ENCODE measurements around the gene RASGRF2. TPM values are rescaled to one million over a fixed set of nuclear protein-coding genes. Genes with fewer than 3 reads are reported as not detected.
"Not testable (repeated sequence)": the region's sequence is repeated elsewhere in the genome, so short reads cannot be mapped to it uniquely, and the experiment has no call there.

The RASGRF2 gene
- total RNA-seq, 4 donors from 2014 or later: 1.8 to 4.1 (median 2.5) TPM

DNA sequence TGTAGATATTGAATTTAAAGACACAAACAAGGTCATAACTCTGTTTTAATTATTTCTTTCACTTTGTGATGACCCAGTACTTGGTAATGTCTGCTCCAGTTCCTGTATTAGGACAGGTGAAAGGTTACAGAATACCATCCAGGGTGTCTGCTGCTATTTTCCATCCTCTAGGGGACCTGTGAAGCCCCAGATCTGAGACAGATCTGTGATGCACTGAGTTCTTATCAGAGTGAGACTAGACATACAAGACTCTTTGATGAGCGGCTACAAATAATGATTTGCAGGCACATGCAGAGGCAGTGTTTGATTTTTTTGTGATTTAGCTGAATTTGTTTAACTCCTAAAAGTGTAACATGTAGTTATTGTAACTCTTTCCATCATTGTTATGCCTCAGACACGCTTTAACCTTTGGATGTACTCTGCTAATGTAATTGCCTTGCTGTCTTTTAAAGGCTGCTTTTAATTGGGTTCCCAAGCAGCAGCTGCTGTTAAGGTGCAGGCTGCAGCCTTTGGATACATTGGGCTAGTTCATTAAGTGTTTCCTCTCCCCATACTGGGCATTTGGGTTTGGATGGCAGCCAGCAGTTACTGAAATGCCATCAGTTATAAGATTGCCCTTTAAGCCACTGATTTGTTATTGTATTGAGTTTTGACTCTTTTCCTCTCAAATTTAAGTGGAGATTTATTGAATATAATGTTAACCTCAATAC lies 63.3 kb downstream of the RASGRF2 start:
- DNase-seq (ENCODE audit: low spot score in 2 of 2): no peak
- TF ChIP-seq, protein P1, sequence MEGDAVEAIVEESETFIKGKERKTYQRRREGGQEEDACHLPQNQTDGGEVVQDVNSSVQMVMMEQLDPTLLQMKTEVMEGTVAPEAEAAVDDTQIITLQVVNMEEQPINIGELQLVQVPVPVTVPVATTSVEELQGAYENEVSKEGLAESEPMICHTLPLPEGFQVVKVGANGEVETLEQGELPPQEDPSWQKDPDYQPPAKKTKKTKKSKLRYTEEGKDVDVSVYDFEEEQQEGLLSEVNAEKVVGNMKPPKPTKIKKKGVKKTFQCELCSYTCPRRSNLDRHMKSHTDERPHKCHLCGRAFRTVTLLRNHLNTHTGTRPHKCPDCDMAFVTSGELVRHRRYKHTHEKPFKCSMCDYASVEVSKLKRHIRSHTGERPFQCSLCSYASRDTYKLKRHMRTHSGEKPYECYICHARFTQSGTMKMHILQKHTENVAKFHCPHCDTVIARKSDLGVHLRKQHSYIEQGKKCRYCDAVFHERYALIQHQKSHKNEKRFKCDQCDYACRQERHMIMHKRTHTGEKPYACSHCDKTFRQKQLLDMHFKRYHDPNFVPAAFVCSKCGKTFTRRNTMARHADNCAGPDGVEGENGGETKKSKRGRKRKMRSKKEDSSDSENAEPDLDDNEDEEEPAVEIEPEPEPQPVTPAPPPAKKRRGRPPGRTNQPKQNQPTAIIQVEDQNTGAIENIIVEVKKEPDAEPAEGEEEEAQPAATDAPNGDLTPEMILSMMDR (IDR thresholded peaks at IDR 0.05): no peak
- Histone ChIP-seq H3K4me1 (no peaks in the 10 kb centered on the region), H3K36me3 (no peaks in the 10 kb centered on the region), H3K27me3 (no peaks in the 10 kb centered on the region), H3K27ac (no peak overlapping the region), H3K4me3 (no peak overlapping the region), H3K9me3 (no peaks in the 10 kb centered on the region)
- 58% methylated on average over 2 of the region's 2 CpGs for WGBS

DNA sequence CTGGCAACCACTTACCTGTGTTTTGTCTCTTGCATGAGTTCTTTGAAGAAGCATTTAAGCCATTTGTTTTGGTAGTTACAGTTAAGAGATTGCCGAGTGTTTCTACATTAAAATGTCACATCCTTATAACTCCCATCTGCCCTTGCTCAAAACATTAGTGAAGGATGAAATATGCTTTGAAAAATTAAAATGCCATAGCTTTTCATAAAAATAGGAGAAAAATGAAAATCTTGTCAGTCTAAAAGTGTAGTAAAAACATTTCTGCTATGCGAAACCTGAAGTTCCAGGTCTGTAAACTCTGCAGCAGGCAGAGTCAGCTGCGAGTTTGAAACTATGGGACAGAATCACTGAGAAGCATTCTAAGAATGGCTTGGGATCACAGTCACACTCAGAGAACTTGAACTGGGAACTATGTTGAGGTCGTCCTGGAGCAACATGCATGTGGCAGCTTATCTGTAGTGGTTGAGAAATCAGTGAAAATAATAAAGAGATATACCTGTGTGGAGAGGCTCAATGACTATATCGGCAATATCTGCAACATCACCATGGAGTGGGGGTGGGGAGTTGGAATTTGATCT lies 67.4 kb downstream of the RASGRF2 start:
- WGBS: 62% methylated on average over 5 of the region's 5 CpGs
- Histone ChIP-seq H3K4me1 (no peaks in the 10 kb centered on the region), H3K27me3 (no peaks in the 10 kb centered on the region), H3K36me3 (no peaks in the 10 kb centered on the region), H3K27ac (no peak overlapping the region), H3K9me3 (peaks cover 5% of the 10 kb centered on the region), H3K4me3 (no peak overlapping the region)
- TF ChIP-seq, protein P1 (IDR thresholded peaks at IDR 0.05): no peak
- no peak for DNase-seq (ENCODE audit: low spot score in 2 of 2)

DNA sequence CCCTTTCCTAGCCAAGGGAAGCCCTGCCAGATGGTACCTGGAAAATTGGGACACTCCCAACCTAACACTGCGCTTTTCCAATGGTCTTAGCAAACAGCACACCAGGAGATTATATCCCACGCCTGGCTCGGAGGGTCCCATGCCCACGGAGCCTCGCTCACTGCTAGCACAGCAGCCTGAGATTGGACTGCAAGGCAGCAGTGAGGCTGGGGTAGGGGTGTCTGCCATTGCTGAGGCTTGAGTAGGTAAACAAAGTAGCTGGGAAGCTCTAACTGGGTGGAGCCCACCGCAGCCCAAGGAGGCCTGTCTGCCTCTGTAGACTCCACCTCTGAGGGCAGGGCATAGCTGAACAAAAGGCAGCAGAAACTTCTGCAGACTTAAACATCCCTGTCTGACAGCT lies 68.7 kb downstream of the RASGRF2 start:
- H3K27ac ChIP-seq; H3K36me3 ChIP-seq; H3K4me1 ChIP-seq; DNase-seq (ENCODE audit: low spot score in 2 of 2); H3K4me3 ChIP-seq; H3K27me3 ChIP-seq; H3K9me3 ChIP-seq: not testable (repeated sequence)
- WGBS: 95% methylated on average over 6 of the region's 6 CpGs

DNA sequence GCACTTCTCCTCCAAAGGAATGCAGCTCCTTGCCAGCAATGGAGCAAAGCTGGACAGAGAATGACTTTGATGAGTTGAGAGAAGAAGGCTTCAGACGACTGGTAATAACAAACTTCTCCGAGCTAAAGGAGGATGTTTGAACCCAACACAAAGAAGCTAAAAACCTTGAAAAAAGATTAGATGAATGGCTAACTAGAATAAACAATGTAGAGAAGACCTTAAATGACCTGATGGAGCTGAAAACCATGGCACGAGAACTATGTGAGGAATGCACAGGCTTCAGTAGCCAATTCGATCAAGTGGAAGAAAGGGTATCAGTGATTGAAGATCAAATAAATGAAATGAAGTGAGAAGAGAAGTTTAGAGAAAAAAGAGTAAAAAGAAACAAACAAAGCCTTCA lies 69.6 kb downstream of the RASGRF2 start:
- 87% methylated on average over 4 of the region's 4 CpGs for WGBS
- H3K4me1 ChIP-seq; DNase-seq (ENCODE audit: low spot score in 2 of 2); H3K4me3 ChIP-seq; H3K27ac ChIP-seq; H3K27me3 ChIP-seq; H3K9me3 ChIP-seq; H3K36me3 ChIP-seq: not testable (repeated sequence)

DNA sequence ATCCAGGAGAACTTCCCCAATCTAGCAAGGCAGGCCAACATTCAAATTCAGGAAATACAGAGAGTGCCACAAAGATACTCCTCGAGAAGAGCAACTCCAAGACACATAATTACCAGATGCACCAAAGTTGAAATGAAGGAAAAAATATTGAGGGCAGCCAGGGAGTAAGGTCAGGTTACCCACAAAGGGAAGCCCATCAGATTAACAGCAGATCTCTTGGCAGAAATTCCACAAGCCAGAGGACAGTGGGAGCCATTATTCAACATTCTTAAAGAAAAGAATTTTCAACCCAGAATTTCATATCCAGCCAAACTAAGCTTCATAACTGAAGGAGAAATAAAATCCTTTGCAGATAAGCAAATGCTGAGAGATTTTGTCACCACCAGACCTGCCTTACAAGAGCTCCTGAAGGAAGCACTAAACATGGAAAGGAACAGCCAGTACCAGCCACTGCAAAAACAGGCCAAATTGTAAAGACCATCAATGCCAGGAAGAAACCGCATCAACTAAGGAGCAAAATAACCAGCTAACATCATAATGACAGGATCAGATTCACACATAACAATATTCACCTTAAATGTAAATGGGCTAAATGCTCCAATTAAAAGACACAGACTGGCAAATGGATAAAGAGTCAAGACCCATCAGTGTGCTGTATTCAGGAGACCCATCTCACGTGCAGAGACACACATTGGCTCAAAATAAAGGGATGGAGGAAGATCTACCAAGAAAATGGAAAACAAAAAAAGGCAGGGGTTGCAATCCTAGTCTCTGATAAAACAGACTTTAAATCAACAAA lies 70.3 kb downstream of the RASGRF2 start:
- not testable (repeated sequence) for H3K9me3 ChIP-seq; H3K27me3 ChIP-seq; H3K36me3 ChIP-seq; DNase-seq (ENCODE audit: low spot score in 2 of 2); H3K27ac ChIP-seq; H3K4me1 ChIP-seq; H3K4me3 ChIP-seq
- WGBS: 90% methylated on average over 3 of the region's 3 CpGs

DNA sequence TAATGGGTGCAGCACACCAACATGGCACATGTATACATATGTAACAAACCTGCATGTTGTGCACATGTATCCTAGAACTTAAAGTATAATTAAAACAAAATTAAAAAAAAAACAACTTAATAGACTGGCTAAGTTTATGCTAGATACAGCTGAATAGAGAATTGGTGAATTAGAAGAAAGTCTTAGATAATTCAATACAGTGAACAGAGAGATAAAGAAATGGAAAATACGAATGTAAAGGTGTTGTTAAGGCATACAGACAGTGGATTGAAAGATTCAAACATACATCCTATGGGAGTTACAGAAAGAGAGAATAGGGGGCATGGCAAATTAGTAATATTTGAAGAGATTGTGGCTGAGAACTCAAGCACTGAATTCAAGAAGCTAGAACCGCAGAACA lies 75.4 kb downstream of the RASGRF2 start:
- WGBS: 95% methylated on average over 2 of the region's 2 CpGs

More for the DNA sequence above, 75.4 kb downstream of the RASGRF2 start:
- no peaks in the 10 kb centered on the region for H3K9me3 ChIP-seq
- TF ChIP-seq, protein P1 (IDR thresholded peaks at IDR 0.05): no peak
- TF ChIP-seq POLR2A (IDR thresholded peaks at IDR 0.05): no peak
- DNase-seq (ENCODE audit: low spot score in 2 of 2): no peak
- H3K27ac ChIP-seq: no peak overlapping the region
- no peaks in the 10 kb centered on the region for H3K36me3 ChIP-seq
- H3K27me3 ChIP-seq: no peaks in the 10 kb centered on the region
- H3K4me3 ChIP-seq: no peak overlapping the region
- no peaks in the 10 kb centered on the region for H3K4me1 ChIP-seq

Data from suprapubic skin (tissue), 4 donors.